SU-DHL-6 (cell line): ENCODE results near the gene RIMBP3C.

ENCODE experiments used
- H2AFZ ChIP-seq: fragments of 200-600 bp; sonication (generic); 2 replicates; pipeline ENCODE4 v1.6.1; 2014; ENCODE audit warnings: low read depth, mild to moderate bottlenecking, moderate library complexity, mixed read lengths, antibody characterized with exemption, low read length; ENCODE audit not compliant: severe bottlenecking
- H3F3A ChIP-seq: fragments of 200-600 bp; shearing (Covaris generic); 2 replicates; pipeline ENCODE4 v1.6.0; 2016; ENCODE audit warnings: antibody characterized with exemption, mild to moderate bottlenecking; ENCODE audit not compliant: insufficient read depth
- H3K27ac ChIP-seq: fragments of 200-600 bp; sonication (generic); 2 replicates; pipeline ENCODE4 v1.5.1; 2016; ENCODE audit warnings: low read depth, mild to moderate bottlenecking, low read length, moderate library complexity, mixed read lengths
- H3K27me3 ChIP-seq: fragments of 200-600 bp; sonication (generic), shearing (Covaris generic); 2 replicates; pipeline ENCODE4 v1.6.0; 2014; ENCODE audit warnings: mild to moderate bottlenecking, low read length
- H3K36me3 ChIP-seq: fragments of 200-600 bp; sonication (generic); 2 replicates; pipeline ENCODE4 v1.6.1; 2014; ENCODE audit warnings: mild to moderate bottlenecking, low read length, mixed read lengths
- H3K4me2 ChIP-seq: fragments of 300-600, 200-600 bp; shearing (Covaris generic), sonication (generic); 2 replicates; pipeline ENCODE4 v1.6.0; 2014; ENCODE audit warnings: low read length, low read depth, mild to moderate bottlenecking; ENCODE audit not compliant: poor library complexity, severe bottlenecking
- H3K4me3 ChIP-seq: fragments of 200-600 bp; sonication (generic); 2 replicates; pipeline ENCODE4 v1.5.1; 2014; ENCODE audit warnings: antibody characterized with exemption, low read length, mild to moderate bottlenecking, mixed read lengths; ENCODE audit not compliant: insufficient read depth, poor library complexity, severe bottlenecking
- H3K79me2 ChIP-seq: fragments of 200-600 bp; sonication (generic); 2 replicates; pipeline ENCODE4 v1.6.1; 2014; ENCODE audit warnings: mild to moderate bottlenecking, low read length, moderate library complexity; ENCODE audit not compliant: insufficient read depth
- H3K9ac ChIP-seq: fragments of 200-600 bp; sonication (generic); 2 replicates; pipeline ENCODE4 v1.7.0; 2014; ENCODE audit warnings: mild to moderate bottlenecking, low read length
- H3K9me2 ChIP-seq: fragments of 200-600 bp; sonication (generic); replicated peaks from 2 replicates; pipeline ENCODE4 v1.6.1; 2014; ENCODE audit warnings: low read length; ENCODE audit not compliant: insufficient read depth
- H3K9me3 ChIP-seq: fragments of 200-600 bp; sonication (generic); 2 replicates; pipeline ENCODE4 v1.6.1; 2014; ENCODE audit warnings: low read length, mixed read lengths; ENCODE audit not compliant: insufficient read depth
- H4K20me1 ChIP-seq: fragments of 200-600 bp; sonication (generic); 2 replicates; pipeline ENCODE4 v1.6.1; 2014; ENCODE audit warnings: low read depth, mild to moderate bottlenecking, antibody characterized with exemption, low read length, moderate library complexity, mixed read lengths
- EZH2phosphoT487 ChIP-seq: fragments of 200-600 bp; sonication (generic), shearing (Covaris generic); conservative IDR thresholded peaks from 2 replicates; pipeline ENCODE4 v1.6.1; 2018; ENCODE audit warnings: mild to moderate bottlenecking, antibody characterized with exemption, low read length, moderate library complexity, mixed read lengths
- TF ChIP-seq, protein P1 (sequence below): fragments of 200-600 bp; sonication (generic); IDR thresholded peaks from one replicate; pipeline ENCODE4 v1.5.1; 2017; ENCODE audit warnings: antibody characterized with exemption, mild to moderate bottlenecking, low read length, moderate library complexity; ENCODE audit not compliant: insufficient read depth, poor library complexity, severe bottlenecking

The RIMBP3C gene

GRCh38 chr22:21579474-21579851 lies 28.2 kb upstream of the RIMBP3C start:
- H3K27me3 ChIP-seq, result no peaks in the 10 kb centered on the region
- H3K9me3 ChIP-seq, result no peaks in the 10 kb centered on the region
- H3K9ac ChIP-seq, result no peak overlapping the region
- no peak overlapping the region for H3K27ac ChIP-seq
- no peaks in the 10 kb centered on the region for H3F3A ChIP-seq
- H2AFZ ChIP-seq, result no peak overlapping the region
- TF ChIP-seq, protein P1, sequence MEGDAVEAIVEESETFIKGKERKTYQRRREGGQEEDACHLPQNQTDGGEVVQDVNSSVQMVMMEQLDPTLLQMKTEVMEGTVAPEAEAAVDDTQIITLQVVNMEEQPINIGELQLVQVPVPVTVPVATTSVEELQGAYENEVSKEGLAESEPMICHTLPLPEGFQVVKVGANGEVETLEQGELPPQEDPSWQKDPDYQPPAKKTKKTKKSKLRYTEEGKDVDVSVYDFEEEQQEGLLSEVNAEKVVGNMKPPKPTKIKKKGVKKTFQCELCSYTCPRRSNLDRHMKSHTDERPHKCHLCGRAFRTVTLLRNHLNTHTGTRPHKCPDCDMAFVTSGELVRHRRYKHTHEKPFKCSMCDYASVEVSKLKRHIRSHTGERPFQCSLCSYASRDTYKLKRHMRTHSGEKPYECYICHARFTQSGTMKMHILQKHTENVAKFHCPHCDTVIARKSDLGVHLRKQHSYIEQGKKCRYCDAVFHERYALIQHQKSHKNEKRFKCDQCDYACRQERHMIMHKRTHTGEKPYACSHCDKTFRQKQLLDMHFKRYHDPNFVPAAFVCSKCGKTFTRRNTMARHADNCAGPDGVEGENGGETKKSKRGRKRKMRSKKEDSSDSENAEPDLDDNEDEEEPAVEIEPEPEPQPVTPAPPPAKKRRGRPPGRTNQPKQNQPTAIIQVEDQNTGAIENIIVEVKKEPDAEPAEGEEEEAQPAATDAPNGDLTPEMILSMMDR, result no peak
- no peak for TF ChIP-seq EZH2phosphoT487
- no peak overlapping the region for H3K4me2 ChIP-seq
- peaks cover 81% of the 10 kb centered on the region for H3K79me2 ChIP-seq
- no peak overlapping the region for H3K4me3 ChIP-seq
- H3K9me2 ChIP-seq, result no peaks in the 10 kb centered on the region
- no peaks in the 10 kb centered on the region for H3K36me3 ChIP-seq
- H4K20me1 ChIP-seq, result no peaks in the 10 kb centered on the region

GRCh38 chr22:21573750-21574494 lies 22.7 kb upstream of the RIMBP3C start:
- H2AFZ ChIP-seq, result no peak overlapping the region
- no peaks in the 10 kb centered on the region for H3K9me3 ChIP-seq
- H3K27ac ChIP-seq, result no peak overlapping the region
- H3K27me3 ChIP-seq, result no peaks in the 10 kb centered on the region
- no peaks in the 10 kb centered on the region for H3K36me3 ChIP-seq
- no peaks in the 10 kb centered on the region for H3F3A ChIP-seq
- no peak overlapping the region for H3K9ac ChIP-seq
- peaks cover 90% of the 10 kb centered on the region for H3K79me2 ChIP-seq
- TF ChIP-seq, protein P1, result no peak
- no peak for TF ChIP-seq EZH2phosphoT487
- peaks cover 13% of the 10 kb centered on the region; the same call in 1 of the 2 replicates for H4K20me1 ChIP-seq
- H3K9me2 ChIP-seq, result no peaks in the 10 kb centered on the region
- no peak overlapping the region for H3K4me2 ChIP-seq
- H3K4me3 ChIP-seq, result no peak overlapping the region

DNA sequence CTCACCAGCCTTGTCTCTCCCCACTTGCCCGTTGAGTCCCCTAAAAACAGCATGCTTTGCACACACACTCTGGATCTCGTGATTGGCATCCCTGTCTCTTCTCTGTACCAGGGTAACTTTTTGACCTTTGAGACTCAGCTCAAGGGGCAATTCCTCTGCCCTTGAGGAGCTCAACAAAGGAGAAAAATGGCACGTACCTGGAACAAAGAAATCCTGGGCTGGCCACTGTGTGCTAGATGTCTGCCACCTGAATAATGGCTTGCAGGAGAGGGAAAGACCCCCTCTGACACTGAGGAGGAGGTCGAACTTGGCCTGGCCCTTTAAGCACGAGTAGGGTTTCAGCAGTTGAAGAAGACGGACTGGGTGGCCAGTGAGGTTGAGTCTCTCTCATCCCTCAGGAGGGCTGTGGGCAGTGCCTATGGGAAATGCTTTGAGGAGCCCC lies 22.1 kb upstream of the RIMBP3C start:
- no peak for TF ChIP-seq EZH2phosphoT487
- TF ChIP-seq, protein P1, result no peak
- Histone ChIP-seq H3K9me2 (no peaks in the 10 kb centered on the region), H3K79me2 (peaks cover 91% of the 10 kb centered on the region), H3K9ac (no peak overlapping the region), H2AFZ (no peak overlapping the region), H3F3A (no peaks in the 10 kb centered on the region), H4K20me1 (peaks cover 13% of the 10 kb centered on the region; the same call in 1 of the 2 replicates), H3K4me2 (no peak overlapping the region), H3K27ac (no peak overlapping the region), H3K4me3 (no peak overlapping the region), H3K27me3 (no peaks in the 10 kb centered on the region), H3K36me3 (no peaks in the 10 kb centered on the region), H3K9me3 (no peaks in the 10 kb centered on the region)
